ENCODE results near the gene PSMA6.

Gene PSMA6

GRCh38 chr14:35305633-35306032 lies 13.5 kb downstream of the PSMA6 start:
- H2BK120ac ChIP-seq (ENCODE audit: low read depth, low read length): no peak overlapping the region
- peaks cover 7% of the 10 kb centered on the region for H3K79me1 ChIP-seq (ENCODE audit: low read length)
- no peak overlapping the region for H2BK5ac ChIP-seq (ENCODE audit: low read length)
- no peaks in the 10 kb centered on the region for H3K36me3 ChIP-seq (ENCODE audit: control insufficient read depth, insufficient read depth, low read length)
- no peak overlapping the region for H2BK15ac ChIP-seq (replicated peaks; ENCODE audit: low read depth)
- H3K27ac ChIP-seq (ENCODE audit: low read depth, low read length): no peak overlapping the region
- H3K4me1 ChIP-seq (ENCODE audit: control insufficient read depth, low read depth, low read length): no peaks in the 10 kb centered on the region
- H3K56ac ChIP-seq (ENCODE audit: low read length): no peak overlapping the region
- H3K4me2 ChIP-seq (ENCODE audit: low read length): no peak overlapping the region
- H2AK5ac ChIP-seq (ENCODE audit: low read length): no peak overlapping the region
- H3K79me2 ChIP-seq (ENCODE audit: control insufficient read depth, insufficient read depth, low read length): peaks cover 43% of the 10 kb centered on the region
- no peak overlapping the region for H4K5ac ChIP-seq (ENCODE audit: low read length)
- no CpG with 5 or more reads among the region's 3 CpGs for WGBS (ENCODE audit: extremely low coverage, insufficient coverage, low lambda C conversion rate)
- no peak for DNase-seq
- no peak overlapping the region for H3K9ac ChIP-seq (ENCODE audit: low read length)
- H3K4me3 ChIP-seq (ENCODE audit: low read length): no peak overlapping the region
- H3K18ac ChIP-seq (ENCODE audit: low read length): no peak overlapping the region
- no peak overlapping the region for H3K23ac ChIP-seq (ENCODE audit: low read length)
- no peak overlapping the region for H4K8ac ChIP-seq (ENCODE audit: low read depth, low read length)
- H3K4ac ChIP-seq (ENCODE audit: low read depth, low read length): no peak overlapping the region
- no peaks in the 10 kb centered on the region for H3K27me3 ChIP-seq (ENCODE audit: insufficient read depth, low read length, poor library complexity)

GRCh38 chr14:35306114-35306513 lies 13.9 kb downstream of the PSMA6 start:
- Histone ChIP-seq H3K56ac (ENCODE audit: low read length) (no peak overlapping the region), H3K36me3 (ENCODE audit: control insufficient read depth, insufficient read depth, low read length) (no peaks in the 10 kb centered on the region), H2BK5ac (ENCODE audit: low read length) (no peak overlapping the region), H3K23ac (ENCODE audit: low read length) (no peak overlapping the region), H3K4me1 (ENCODE audit: control insufficient read depth, low read depth, low read length) (no peaks in the 10 kb centered on the region), H4K5ac (ENCODE audit: low read length) (no peak overlapping the region), H2AK5ac (ENCODE audit: low read length) (no peak overlapping the region), H3K79me2 (ENCODE audit: control insufficient read depth, insufficient read depth, low read length) (peaks cover 41% of the 10 kb centered on the region), H2BK120ac (ENCODE audit: low read depth, low read length) (no peak overlapping the region), H3K79me1 (ENCODE audit: low read length) (peaks cover 7% of the 10 kb centered on the region), H4K8ac (ENCODE audit: low read depth, low read length) (no peak overlapping the region), H3K4ac (ENCODE audit: low read depth, low read length) (no peak overlapping the region), H3K27me3 (ENCODE audit: insufficient read depth, low read length, poor library complexity) (no peaks in the 10 kb centered on the region), H3K27ac (ENCODE audit: low read depth, low read length) (no peak overlapping the region), H3K4me3 (ENCODE audit: low read length) (no peak overlapping the region), H2BK15ac (replicated peaks; ENCODE audit: low read depth) (no peak overlapping the region), H3K18ac (ENCODE audit: low read length) (no peak overlapping the region), H3K4me2 (ENCODE audit: low read length) (no peak overlapping the region), H3K9ac (ENCODE audit: low read length) (no peak overlapping the region)
- no peak for DNase-seq
- no CpG with 5 or more reads among the region's 5 CpGs for WGBS (ENCODE audit: extremely low coverage, insufficient coverage, low lambda C conversion rate)

GRCh38 chr14:35317820-35318219 lies 25.6 kb downstream of the PSMA6 start:
- Histone ChIP-seq H3K4me2 (ENCODE audit: low read length) (no peak overlapping the region), H3K79me1 (ENCODE audit: low read length) (no peaks in the 10 kb centered on the region), H4K5ac (ENCODE audit: low read length) (no peak overlapping the region), H2AK5ac (ENCODE audit: low read length) (no peak overlapping the region), H4K8ac (ENCODE audit: low read depth, low read length) (no peak overlapping the region), H3K56ac (ENCODE audit: low read length) (no peak overlapping the region), H3K4me1 (ENCODE audit: control insufficient read depth, low read depth, low read length) (no peaks in the 10 kb centered on the region), H3K79me2 (ENCODE audit: control insufficient read depth, insufficient read depth, low read length) (no peaks in the 10 kb centered on the region), H3K9ac (ENCODE audit: low read length) (no peak overlapping the region), H2BK15ac (replicated peaks; ENCODE audit: low read depth) (no peak overlapping the region), H3K27me3 (ENCODE audit: insufficient read depth, low read length, poor library complexity) (no peaks in the 10 kb centered on the region), H3K36me3 (ENCODE audit: control insufficient read depth, insufficient read depth, low read length) (no peaks in the 10 kb centered on the region), H3K4ac (ENCODE audit: low read depth, low read length) (no peak overlapping the region), H3K23ac (ENCODE audit: low read length) (no peak overlapping the region), H2BK120ac (ENCODE audit: low read depth, low read length) (no peak overlapping the region), H3K27ac (ENCODE audit: low read depth, low read length) (no peak overlapping the region), H2BK5ac (ENCODE audit: low read length) (no peak overlapping the region), H3K18ac (ENCODE audit: low read length) (no peak overlapping the region), H3K4me3 (ENCODE audit: low read length) (no peak overlapping the region)
- WGBS (ENCODE audit: extremely low coverage, insufficient coverage, low lambda C conversion rate): no CpG with 5 or more reads among the region's 3 CpGs
- DNase-seq: no peak

- Histone ChIP-seq H4K5ac (ENCODE audit: low read length) (no peak overlapping the region), H3K36me3 (ENCODE audit: control insufficient read depth, insufficient read depth, low read length) (no peaks in the 10 kb centered on the region), H3K23ac (ENCODE audit: low read length) (no peak overlapping the region), H3K9ac (ENCODE audit: low read length) (no peak overlapping the region), H2BK5ac (ENCODE audit: low read length) (no peak overlapping the region), H2BK120ac (ENCODE audit: low read depth, low read length) (no peak overlapping the region), H3K79me1 (ENCODE audit: low read length) (no peaks in the 10 kb centered on the region), H3K4ac (ENCODE audit: low read depth, low read length) (no peak overlapping the region), H3K4me3 (ENCODE audit: low read length) (no peak overlapping the region), H3K79me2 (ENCODE audit: control insufficient read depth, insufficient read depth, low read length) (no peaks in the 10 kb centered on the region), H3K4me1 (ENCODE audit: control insufficient read depth, low read depth, low read length) (no peaks in the 10 kb centered on the region), H3K56ac (ENCODE audit: low read length) (no peak overlapping the region), H4K8ac (ENCODE audit: low read depth, low read length) (no peak overlapping the region), H2AK5ac (ENCODE audit: low read length) (no peak overlapping the region), H3K27me3 (ENCODE audit: insufficient read depth, low read length, poor library complexity) (no peaks in the 10 kb centered on the region), H3K4me2 (ENCODE audit: low read length) (no peak overlapping the region), H3K18ac (ENCODE audit: low read length) (no peak overlapping the region), H3K27ac (ENCODE audit: low read depth, low read length) (no peak overlapping the region), H2BK15ac (replicated peaks; ENCODE audit: low read depth) (no peak overlapping the region)
- DNase-seq: no peak
- no CpG with 5 or more reads among the region's 4 CpGs for WGBS (ENCODE audit: extremely low coverage, insufficient coverage, low lambda C conversion rate)
Observed at GRCh38 chr14:35319509-35319908, 27.3 kb downstream of the PSMA6 start.

- Histone ChIP-seq H3K79me2 (ENCODE audit: control insufficient read depth, insufficient read depth, low read length) (no peaks in the 10 kb centered on the region), H3K27ac (ENCODE audit: low read depth, low read length) (no peak overlapping the region), H3K4ac (ENCODE audit: low read depth, low read length) (no peak overlapping the region), H2BK120ac (ENCODE audit: low read depth, low read length) (no peak overlapping the region), H4K8ac (ENCODE audit: low read depth, low read length) (no peak overlapping the region), H4K5ac (ENCODE audit: low read length) (peak overlapping the region; percentile 12), H3K27me3 (ENCODE audit: insufficient read depth, low read length, poor library complexity) (no peaks in the 10 kb centered on the region), H3K56ac (ENCODE audit: low read length) (no peak overlapping the region), H2AK5ac (ENCODE audit: low read length) (no peak overlapping the region), H3K4me3 (ENCODE audit: low read length) (no peak overlapping the region), H3K4me2 (ENCODE audit: low read length) (no peak overlapping the region), H3K4me1 (ENCODE audit: control insufficient read depth, low read depth, low read length) (no peaks in the 10 kb centered on the region), H3K36me3 (ENCODE audit: control insufficient read depth, insufficient read depth, low read length) (no peaks in the 10 kb centered on the region), H2BK15ac (replicated peaks; ENCODE audit: low read depth) (no peak overlapping the region), H3K23ac (ENCODE audit: low read length) (no peak overlapping the region), H2BK5ac (ENCODE audit: low read length) (no peak overlapping the region), H3K18ac (ENCODE audit: low read length) (no peak overlapping the region), H3K79me1 (ENCODE audit: low read length) (no peaks in the 10 kb centered on the region), H3K9ac (ENCODE audit: low read length) (no peak overlapping the region)
- no CpG with 5 or more reads among the region's 2 CpGs for WGBS (ENCODE audit: extremely low coverage, insufficient coverage, low lambda C conversion rate)
- DNase-seq: no peak
Observed at GRCh38 chr14:35320472-35320871, 28.3 kb downstream of the PSMA6 start.

- Histone ChIP-seq H3K27me3 (ENCODE audit: insufficient read depth, low read length, poor library complexity) (no peaks in the 10 kb centered on the region), H4K8ac (ENCODE audit: low read depth, low read length) (no peak overlapping the region), H2BK15ac (replicated peaks; ENCODE audit: low read depth) (no peak overlapping the region), H3K56ac (ENCODE audit: low read length) (no peak overlapping the region), H3K36me3 (ENCODE audit: control insufficient read depth, insufficient read depth, low read length) (no peaks in the 10 kb centered on the region), H4K5ac (ENCODE audit: low read length) (no peak overlapping the region), H3K4me2 (ENCODE audit: low read length) (no peak overlapping the region), H3K23ac (ENCODE audit: low read length) (no peak overlapping the region), H3K79me2 (ENCODE audit: control insufficient read depth, insufficient read depth, low read length) (no peaks in the 10 kb centered on the region), H3K9ac (ENCODE audit: low read length) (no peak overlapping the region), H3K4ac (ENCODE audit: low read depth, low read length) (peak overlapping the region; percentile 79), H2BK120ac (ENCODE audit: low read depth, low read length) (no peak overlapping the region), H2BK5ac (ENCODE audit: low read length) (no peak overlapping the region), H3K4me1 (ENCODE audit: control insufficient read depth, low read depth, low read length) (no peaks in the 10 kb centered on the region), H3K4me3 (ENCODE audit: low read length) (no peak overlapping the region), H2AK5ac (ENCODE audit: low read length) (no peak overlapping the region), H3K18ac (ENCODE audit: low read length) (no peak overlapping the region), H3K79me1 (ENCODE audit: low read length) (no peaks in the 10 kb centered on the region), H3K27ac (ENCODE audit: low read depth, low read length) (no peak overlapping the region)
- DNase-seq: no peak
- no CpG with 5 or more reads among the region's 1 CpG for WGBS (ENCODE audit: extremely low coverage, insufficient coverage, low lambda C conversion rate)
Observed at GRCh38 chr14:35326375-35326774, 34.2 kb downstream of the PSMA6 start.
